GM23338 (cell line): ENCODE measurements around the gene EXOC3L2. TPM values are rescaled to one million over a fixed set of nuclear protein-coding genes. Genes with fewer than 3 reads are reported as not detected.

Experiments used
- ATAC-seq: fragments of 200-7000 bp; cut with Tn5 transposase; 3 replicates; pipeline ENCODE4 v1.9.1; 2020
- DNase-seq: peaks from one replicate; pipeline ENCODE4 v3.0.0-alpha.2; 2015; ENCODE audit warnings: low spot score
- H2AFZ ChIP-seq: fragments of 200-600 bp; sonication (generic); 2 replicates; pipeline ENCODE4 v1.8.0; 2016; ENCODE audit warnings: antibody characterized with exemption, mild to moderate bottlenecking, moderate library complexity
- H3F3A ChIP-seq: fragments of 200-600 bp; sonication (generic); replicated peaks from 2 replicates; pipeline ENCODE4 v1.8.0; 2017; ENCODE audit warnings: antibody characterized with exemption, mixed run types, low read depth
- H3K27ac ChIP-seq: fragments of 200-600 bp; sonication (generic); 2 replicates; pipeline ENCODE4 v1.6.1; 2016; ENCODE audit warnings: low read depth
- H3K27me3 ChIP-seq: fragments of 200-600 bp; sonication (generic); 2 replicates; pipeline ENCODE4 v1.8.0; 2016; ENCODE audit warnings: mild to moderate bottlenecking, mixed run types, moderate library complexity; ENCODE audit not compliant: insufficient read depth
- H3K36me3 ChIP-seq: fragments of 200-600 bp; sonication (generic); 2 replicates; pipeline ENCODE4 v1.8.0; 2016; ENCODE audit warnings: mild to moderate bottlenecking; ENCODE audit not compliant: insufficient read depth
- H3K4me1 ChIP-seq: fragments of 200-600 bp; sonication (generic); 2 replicates; pipeline ENCODE4 v1.8.0; 2016; ENCODE audit warnings: mild to moderate bottlenecking, moderate library complexity; ENCODE audit not compliant: insufficient read depth
- H3K4me2 ChIP-seq: fragments of 200-600 bp; sonication (generic); 2 replicates; pipeline ENCODE4 v1.7.1; 2017; ENCODE audit warnings: mixed run types
- H3K4me3 ChIP-seq: fragments of 200-600 bp; sonication (generic); 2 replicates; pipeline ENCODE4 v1.6.1; 2016; ENCODE audit warnings: mixed run types
- H3K79me2 ChIP-seq: fragments of 200-600 bp; sonication (generic); replicated peaks from 2 replicates; pipeline ENCODE4 v1.8.0; 2017; ENCODE audit warnings: mild to moderate bottlenecking; ENCODE audit not compliant: insufficient read depth
- H3K9me2 ChIP-seq: fragments of 200-600 bp; sonication (generic); 2 replicates; pipeline ENCODE4 v1.8.0; 2017; ENCODE audit not compliant: insufficient read depth
- H4K20me1 ChIP-seq: fragments of 200-600 bp; sonication (generic); replicated peaks from 2 replicates; pipeline ENCODE4 v1.8.0; 2017; ENCODE audit warnings: mild to moderate bottlenecking; ENCODE audit not compliant: insufficient read depth
- H3K27ac Mint-ChIP-seq: 2 replicates; pipeline ENCODE4 v1.8.0; 2020; ENCODE audit warnings: inconsistent platforms, mild to moderate bottlenecking, moderate library complexity, mixed read lengths
- H3K27me3 Mint-ChIP-seq: 3 replicates; pipeline ENCODE4 v1.8.0; 2022; ENCODE audit warnings: low read depth, mild to moderate bottlenecking, moderate library complexity, mixed read lengths, inconsistent platforms; ENCODE audit not compliant: insufficient read depth, poor library complexity
- H3K36me3 Mint-ChIP-seq: 3 replicates; pipeline ENCODE4 v1.8.0; 2021; ENCODE audit warnings: low read depth, mild to moderate bottlenecking, inconsistent platforms, moderate library complexity, mixed read lengths
- H3K4me1 Mint-ChIP-seq: 3 replicates; pipeline ENCODE4 v1.8.0; 2020; ENCODE audit warnings: mild to moderate bottlenecking, inconsistent platforms, mixed read lengths
- H3K4me3 Mint-ChIP-seq: 3 replicates; pipeline ENCODE4 v1.8.0; 2021; ENCODE audit warnings: moderate library complexity, mild to moderate bottlenecking, inconsistent platforms, mixed read lengths
- H3K9me3 Mint-ChIP-seq: 3 replicates; pipeline ENCODE4 v1.8.0; 2020; ENCODE audit warnings: moderate library complexity, mild to moderate bottlenecking, inconsistent platforms, mixed read lengths
- CTCF ChIP-seq, 2 experiments: fragments of 200-600 bp in 1 of 2; sonication (generic) in 1 of 2; conservative IDR thresholded peaks; 2 replicates each; pipeline versions ENCODE4 v1.5.1 to v1.6.1; 2016 to 2017; ENCODE audit warnings: antibody characterized with exemption in 2 of 2, low read depth in 2 of 2, mild to moderate bottlenecking in 2 of 2, moderate library complexity in 1 of 2
- EZH2 ChIP-seq: fragments of 200-600 bp; sonication (generic); IDR thresholded peaks from one replicate; pipeline ENCODE4 v1.8.0; 2017; ENCODE audit warnings: antibody characterized with exemption, mild to moderate bottlenecking, low read depth; ENCODE audit not compliant: unreplicated experiment
- EZH2phosphoT487 ChIP-seq: fragments of 200-600 bp; sonication (generic); IDR thresholded peaks from one replicate; pipeline ENCODE4 v1.8.1; 2018; ENCODE audit warnings: antibody characterized with exemption; ENCODE audit not compliant: unreplicated experiment
- JUNB ChIP-seq: IDR thresholded peaks from one replicate; pipeline ENCODE4 v1.6.1; 2016; ENCODE audit warnings: antibody characterized with exemption; ENCODE audit not compliant: unreplicated experiment
- NANOG ChIP-seq: IDR thresholded peaks from 2 replicates; pipeline ENCODE4 v1.6.1; 2016; ENCODE audit warnings: antibody characterized with exemption, borderline replicate concordance
- REST ChIP-seq: IDR thresholded peaks from one replicate; pipeline ENCODE4 v1.6.1; 2018; ENCODE audit warnings: antibody characterized with exemption; ENCODE audit not compliant: unreplicated experiment
- STAT1 ChIP-seq: IDR thresholded peaks from one replicate; pipeline ENCODE4 v1.6.1; 2016; ENCODE audit warnings: antibody characterized with exemption; ENCODE audit not compliant: unreplicated experiment
- ZNF331 ChIP-seq: fragments of 250-450 bp; sonication (Bioruptor Pico); IDR thresholded peaks from 2 replicates; pipeline ENCODE4 v1.5.0; 2020; ENCODE audit warnings: low read depth, mild to moderate bottlenecking, moderate library complexity
- polyA plus RNA-seq: library from polyadenylated mRNA; unstranded; fragments of >200 nt; fragmentation: Nextera tagmentation; extraction: Ambion mirVana; gene quantifications from 2 replicates; pipeline ENCODE4 v1.2.1, GENCODE V29; 2016
- total RNA-seq: library from RNA; depleted of rRNA; stranded (reverse); fragments of >200 nt; shearing (Covaris generic); gene quantifications from 2 replicates; pipeline ENCODE4 v1.2.3, GENCODE V29; 2014
- TF ChIP-seq, protein P1 (sequence below): fragments of 250-450 bp; sonication (Bioruptor Pico); IDR thresholded peaks from 2 replicates; pipeline ENCODE4 v1.5.0; 2020; ENCODE audit warnings: mild to moderate bottlenecking, moderate library complexity
- TF ChIP-seq, protein P2 (sequence below): IDR thresholded peaks from 2 replicates; pipeline ENCODE4 v1.6.1; 2016; ENCODE audit warnings: antibody characterized with exemption

EXOC3L2 gene
- total and polyA plus RNA-seq, 2 experiments from 2014 or later, result 2.8 to 3.2 TPM

GRCh38 chr19:45273521-45273855, 28.3 kb upstream of the EXOC3L2 start (continued):
- TF ChIP-seq, protein P1, sequence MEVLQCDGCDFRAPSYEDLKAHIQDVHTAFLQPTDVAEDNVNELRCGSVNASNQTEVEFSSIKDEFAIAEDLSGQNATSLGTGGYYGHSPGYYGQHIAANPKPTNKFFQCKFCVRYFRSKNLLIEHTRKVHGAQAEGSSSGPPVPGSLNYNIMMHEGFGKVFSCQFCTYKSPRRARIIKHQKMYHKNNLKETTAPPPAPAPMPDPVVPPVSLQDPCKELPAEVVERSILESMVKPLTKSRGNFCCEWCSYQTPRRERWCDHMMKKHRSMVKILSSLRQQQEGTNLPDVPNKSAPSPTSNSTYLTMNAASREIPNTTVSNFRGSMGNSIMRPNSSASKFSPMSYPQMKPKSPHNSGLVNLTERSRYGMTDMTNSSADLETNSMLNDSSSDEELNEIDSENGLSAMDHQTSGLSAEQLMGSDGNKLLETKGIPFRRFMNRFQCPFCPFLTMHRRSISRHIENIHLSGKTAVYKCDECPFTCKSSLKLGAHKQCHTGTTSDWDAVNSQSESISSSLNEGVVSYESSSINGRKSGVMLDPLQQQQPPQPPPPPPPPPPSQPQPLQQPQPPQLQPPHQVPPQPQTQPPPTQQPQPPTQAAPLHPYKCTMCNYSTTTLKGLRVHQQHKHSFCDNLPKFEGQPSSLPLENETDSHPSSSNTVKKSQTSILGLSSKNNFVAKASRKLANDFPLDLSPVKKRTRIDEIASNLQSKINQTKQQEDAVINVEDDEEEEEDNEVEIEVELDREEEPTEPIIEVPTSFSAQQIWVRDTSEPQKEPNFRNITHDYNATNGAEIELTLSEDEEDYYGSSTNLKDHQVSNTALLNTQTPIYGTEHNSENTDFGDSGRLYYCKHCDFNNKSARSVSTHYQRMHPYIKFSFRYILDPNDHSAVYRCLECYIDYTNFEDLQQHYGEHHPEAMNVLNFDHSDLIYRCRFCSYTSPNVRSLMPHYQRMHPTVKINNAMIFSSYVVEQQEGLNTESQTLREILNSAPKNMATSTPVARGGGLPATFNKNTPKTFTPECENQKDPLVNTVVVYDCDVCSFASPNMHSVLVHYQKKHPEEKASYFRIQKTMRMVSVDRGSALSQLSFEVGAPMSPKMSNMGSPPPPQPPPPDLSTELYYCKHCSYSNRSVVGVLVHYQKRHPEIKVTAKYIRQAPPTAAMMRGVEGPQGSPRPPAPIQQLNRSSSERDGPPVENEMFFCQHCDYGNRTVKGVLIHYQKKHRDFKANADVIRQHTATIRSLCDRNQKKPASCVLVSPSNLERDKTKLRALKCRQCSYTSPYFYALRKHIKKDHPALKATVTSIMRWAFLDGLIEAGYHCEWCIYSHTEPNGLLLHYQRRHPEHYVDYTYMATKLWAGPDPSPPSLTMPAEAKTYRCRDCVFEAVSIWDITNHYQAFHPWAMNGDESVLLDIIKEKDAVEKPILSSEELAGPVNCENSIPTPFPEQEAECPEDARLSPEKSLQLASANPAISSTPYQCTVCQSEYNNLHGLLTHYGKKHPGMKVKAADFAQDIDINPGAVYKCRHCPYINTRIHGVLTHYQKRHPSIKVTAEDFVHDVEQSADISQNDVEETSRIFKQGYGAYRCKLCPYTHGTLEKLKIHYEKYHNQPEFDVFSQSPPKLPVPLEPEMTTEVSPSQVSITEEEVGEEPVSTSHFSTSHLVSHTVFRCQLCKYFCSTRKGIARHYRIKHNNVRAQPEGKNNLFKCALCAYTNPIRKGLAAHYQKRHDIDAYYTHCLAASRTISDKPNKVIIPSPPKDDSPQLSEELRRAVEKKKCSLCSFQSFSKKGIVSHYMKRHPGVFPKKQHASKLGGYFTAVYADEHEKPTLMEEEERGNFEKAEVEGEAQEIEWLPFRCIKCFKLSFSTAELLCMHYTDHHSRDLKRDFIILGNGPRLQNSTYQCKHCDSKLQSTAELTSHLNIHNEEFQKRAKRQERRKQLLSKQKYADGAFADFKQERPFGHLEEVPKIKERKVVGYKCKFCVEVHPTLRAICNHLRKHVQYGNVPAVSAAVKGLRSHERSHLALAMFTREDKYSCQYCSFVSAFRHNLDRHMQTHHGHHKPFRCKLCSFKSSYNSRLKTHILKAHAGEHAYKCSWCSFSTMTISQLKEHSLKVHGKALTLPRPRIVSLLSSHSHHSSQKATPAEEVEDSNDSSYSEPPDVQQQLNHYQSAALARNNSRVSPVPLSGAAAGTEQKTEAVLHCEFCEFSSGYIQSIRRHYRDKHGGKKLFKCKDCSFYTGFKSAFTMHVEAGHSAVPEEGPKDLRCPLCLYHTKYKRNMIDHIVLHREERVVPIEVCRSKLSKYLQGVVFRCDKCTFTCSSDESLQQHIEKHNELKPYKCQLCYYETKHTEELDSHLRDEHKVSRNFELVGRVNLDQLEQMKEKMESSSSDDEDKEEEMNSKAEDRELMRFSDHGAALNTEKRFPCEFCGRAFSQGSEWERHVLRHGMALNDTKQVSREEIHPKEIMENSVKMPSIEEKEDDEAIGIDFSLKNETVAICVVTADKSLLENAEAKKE (CRISPR knock-in tag), result no peak

DNA sequence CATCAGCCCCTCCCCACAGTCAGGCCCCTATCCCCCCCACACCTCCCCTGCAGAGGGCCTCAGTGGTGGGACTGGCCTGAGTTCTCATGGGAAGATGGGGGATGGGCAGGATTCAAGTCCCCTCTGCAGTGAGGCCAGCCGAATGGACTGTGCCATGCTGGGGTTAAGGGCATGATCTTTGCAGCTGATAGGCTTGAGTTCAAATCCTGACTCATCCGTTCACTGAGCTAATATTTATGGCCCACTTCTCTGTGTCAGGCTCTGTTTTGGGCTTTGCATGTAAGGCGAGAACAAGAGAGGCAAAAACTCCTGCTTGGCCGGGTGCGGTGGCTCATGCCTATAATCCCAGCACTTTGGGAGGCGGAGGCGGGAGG, 26.5 kb upstream of the EXOC3L2 start:
- no peak overlapping the region for H2AFZ ChIP-seq
- H3K9me2 ChIP-seq, result no peaks in the 10 kb centered on the region
- no peak overlapping the region for H3K4me2 ChIP-seq
- ATAC-seq (no peak), DNase-seq (no peak)
- H3K4me1 Mint-ChIP-seq, result no peaks in the 10 kb centered on the region; the same call in 2 of the 3 replicates
- H4K20me1 ChIP-seq, result 0 out of 2 replicates have a peak, but pooled peaks cover 3% of the 10 kb centered on the region
- no peak overlapping the region for H3K27ac Mint-ChIP-seq
- no peaks in the 10 kb centered on the region for H3K4me1 ChIP-seq
- 0 out of 2 replicates have a peak, but pooled peaks cover 4% of the 10 kb centered on the region for H3K36me3 ChIP-seq
- no peak overlapping the region for H3K4me3 Mint-ChIP-seq
- H3K27me3 Mint-ChIP-seq, result peaks cover 1% of the 10 kb centered on the region
- no peak overlapping the region for H3K4me3 ChIP-seq
- H3K79me2 ChIP-seq, result no peaks in the 10 kb centered on the region
- no peaks in the 10 kb centered on the region for H3K9me3 Mint-ChIP-seq
- peaks cover 13% of the 10 kb centered on the region; the same call in 1 of the 3 replicates for H3K36me3 Mint-ChIP-seq
- no peaks in the 10 kb centered on the region for H3F3A ChIP-seq
- no peaks in the 10 kb centered on the region for H3K27me3 ChIP-seq
- H3K27ac ChIP-seq, result no peak overlapping the region
- TF ChIP-seq ZNF331 (CRISPR knock-in tag), result no peak
- TF ChIP-seq REST, result no peak
- TF ChIP-seq EZH2phosphoT487, result no peak
- no peak for TF ChIP-seq CTCF (conservative IDR thresholded peaks at IDR 0.05; ENCODE audit: low read depth in 2 of 2)
- TF ChIP-seq JUNB, result no peak
- no peak for TF ChIP-seq STAT1
- TF ChIP-seq, protein P2, sequence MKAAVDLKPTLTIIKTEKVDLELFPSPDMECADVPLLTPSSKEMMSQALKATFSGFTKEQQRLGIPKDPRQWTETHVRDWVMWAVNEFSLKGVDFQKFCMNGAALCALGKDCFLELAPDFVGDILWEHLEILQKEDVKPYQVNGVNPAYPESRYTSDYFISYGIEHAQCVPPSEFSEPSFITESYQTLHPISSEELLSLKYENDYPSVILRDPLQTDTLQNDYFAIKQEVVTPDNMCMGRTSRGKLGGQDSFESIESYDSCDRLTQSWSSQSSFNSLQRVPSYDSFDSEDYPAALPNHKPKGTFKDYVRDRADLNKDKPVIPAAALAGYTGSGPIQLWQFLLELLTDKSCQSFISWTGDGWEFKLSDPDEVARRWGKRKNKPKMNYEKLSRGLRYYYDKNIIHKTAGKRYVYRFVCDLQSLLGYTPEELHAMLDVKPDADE, result no peak
- TF ChIP-seq NANOG, result no peak
- no peak for TF ChIP-seq EZH2
